Activated CD4-positive, alpha-beta T cell treated with anti-CD3 and anti-CD28 coated beads for 4 hours (primary cell): Measurements from ENCODE around the gene NOS1AP.

ENCODE experiments used
- DNase-seq, 2 donors: peaks; one replicate each; pipeline ENCODE4 v3.0.0-alpha.2; 2020

Gene NOS1AP

GRCh38 chr1:162265983-162266382, 196.5 kb downstream of the NOS1AP start:
- DNase-seq, result no peak

- DNase-seq, result no peak
These were observed 200.7 kb downstream of the NOS1AP start for GRCh38 chr1:162270016-162270770.

GRCh38 chr1:162271972-162272371, 202.5 kb downstream of the NOS1AP start:
- DNase-seq, result no peak

GRCh38 chr1:162272419-162272818, 202.9 kb downstream of the NOS1AP start:
- DNase-seq, result no peak

- DNase-seq, result no peak
These were observed 206.2 kb downstream of the NOS1AP start for GRCh38 chr1:162275622-162276175.

- no peak for DNase-seq
These were observed 207.0 kb downstream of the NOS1AP start for GRCh38 chr1:162276493-162276892.

- no peak for DNase-seq
These were observed 209.6 kb downstream of the NOS1AP start for GRCh38 chr1:162279136-162279498.

- DNase-seq, result no peak
These were observed 211.9 kb downstream of the NOS1AP start for GRCh38 chr1:162281426-162281825.

- DNase-seq, result no peak
These were observed 214.2 kb downstream of the NOS1AP start for GRCh38 chr1:162283657-162284056.

- no peak for DNase-seq
These were observed 214.9 kb downstream of the NOS1AP start for GRCh38 chr1:162284206-162284955.

GRCh38 chr1:162285149-162285561, 215.7 kb downstream of the NOS1AP start:
- DNase-seq, result no peak

GRCh38 chr1:162291000-162291399, 221.5 kb downstream of the NOS1AP start:
- DNase-seq, result no peak

- no peak for DNase-seq
These were observed 222.9 kb downstream of the NOS1AP start for GRCh38 chr1:162292422-162292849.

GRCh38 chr1:162293073-162293692, 223.7 kb downstream of the NOS1AP start:
- DNase-seq, result no peak

GRCh38 chr1:162294015-162294414, 224.5 kb downstream of the NOS1AP start:
- DNase-seq, result no peak

- DNase-seq, result no peak
These were observed 227.7 kb downstream of the NOS1AP start for GRCh38 chr1:162297208-162297607.

- no peak for DNase-seq
These were observed 228.8 kb downstream of the NOS1AP start for GRCh38 chr1:162298266-162298665.

GRCh38 chr1:162299018-162299417, 229.5 kb downstream of the NOS1AP start:
- DNase-seq, result no peak

GRCh38 chr1:162300057-162300917, 230.8 kb downstream of the NOS1AP start:
- no peak for DNase-seq

- DNase-seq, result no peak
These were observed 232.2 kb downstream of the NOS1AP start for GRCh38 chr1:162301696-162302095.

- DNase-seq, result no peak
These were observed 233.0 kb downstream of the NOS1AP start for GRCh38 chr1:162302306-162303003.

- DNase-seq, result no peak
These were observed 233.5 kb downstream of the NOS1AP start for GRCh38 chr1:162303004-162303344.
